Endothelial cell (in vitro differentiated cells): Measurements from ENCODE around the gene KYAT1. TPM values are rescaled to one million over a fixed set of nuclear protein-coding genes. Genes with fewer than 3 reads are reported as not detected.
A peak's percentile ranks its signal among the peaks of the same experiment; 100 is the strongest.
"Not testable (repeated sequence)": the region's sequence is repeated elsewhere in the genome, so short reads cannot be mapped to it uniquely, and the experiment has no call there.

Experiments
- DNase-seq: peaks from one replicate; pipeline ENCODE4 v3.0.0; 2021; ENCODE audit warnings: low spot score
- H3K27ac Mint-ChIP-seq: one replicate; pipeline ENCODE4 v1.8.0; 2021; ENCODE audit warnings: mixed read lengths, inconsistent platforms; ENCODE audit not compliant: unreplicated experiment
- H3K27me3 Mint-ChIP-seq: one replicate; pipeline ENCODE4 v1.8.0; 2021; ENCODE audit warnings: mild to moderate bottlenecking, moderate library complexity, mixed read lengths, inconsistent platforms; ENCODE audit not compliant: unreplicated experiment
- H3K36me3 Mint-ChIP-seq: one replicate; pipeline ENCODE4 v1.8.0; 2021; ENCODE audit warnings: mild to moderate bottlenecking, low read depth, mixed read lengths, inconsistent platforms; ENCODE audit not compliant: unreplicated experiment
- H3K4me1 Mint-ChIP-seq: one replicate; pipeline ENCODE4 v1.8.0; 2021; ENCODE audit warnings: mild to moderate bottlenecking, mixed read lengths, inconsistent platforms; ENCODE audit not compliant: unreplicated experiment
- H3K4me3 Mint-ChIP-seq: one replicate; pipeline ENCODE4 v1.8.0; 2021; ENCODE audit warnings: mild to moderate bottlenecking, mixed read lengths, inconsistent platforms; ENCODE audit not compliant: unreplicated experiment
- H3K9me3 Mint-ChIP-seq: one replicate; pipeline ENCODE4 v1.8.0; 2021; ENCODE audit warnings: mixed read lengths, inconsistent platforms; ENCODE audit not compliant: unreplicated experiment
- total RNA-seq: library from RNA; stranded (reverse); fragmentation: NEBNext Ultra II Directional; extraction: Animal tissue kit (Norgen Biotek cat#: 25700); gene quantifications from one replicate; pipeline ENCODE4 v1.2.1, GENCODE V29; 2021; ENCODE audit not compliant: unreplicated experiment
- TF ChIP-seq, protein P1 (sequence below): fragments of 200-600 bp; sonication (generic); IDR thresholded peaks from one replicate; pipeline ENCODE4 v1.5.0; 2021; ENCODE audit warnings: antibody characterized with exemption; ENCODE audit not compliant: unreplicated experiment

Gene KYAT1
- total RNA-seq, 1 donor from 2014 or later = 3.3 TPM

DNA sequence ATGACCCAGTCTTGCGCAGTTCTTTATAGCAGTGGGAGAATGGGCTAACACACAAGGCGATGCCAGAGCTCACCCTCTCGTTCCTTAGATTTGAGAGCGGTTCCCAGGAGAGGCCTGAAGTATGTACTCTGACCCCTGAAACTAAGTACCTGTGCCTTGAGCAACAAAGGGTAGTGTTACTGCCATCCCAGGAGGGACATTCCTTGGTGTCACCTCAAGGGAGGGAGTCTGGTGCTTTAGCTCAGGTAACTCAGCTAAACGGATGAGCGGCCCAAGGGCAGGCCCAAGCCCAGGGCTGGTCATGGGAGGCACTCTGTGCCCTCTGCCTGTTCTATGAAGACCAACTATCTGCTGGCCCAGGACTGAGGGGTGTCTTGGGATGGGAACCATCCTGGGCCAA is 20.2 kb downstream of the KYAT1 start:
- no peaks in the 10 kb centered on the region for H3K9me3 Mint-ChIP-seq
- peaks cover 4% of the 10 kb centered on the region for H3K27me3 Mint-ChIP-seq
- H3K36me3 Mint-ChIP-seq = no peaks in the 10 kb centered on the region
- H3K4me3 Mint-ChIP-seq = no peak overlapping the region
- TF ChIP-seq, protein P1, sequence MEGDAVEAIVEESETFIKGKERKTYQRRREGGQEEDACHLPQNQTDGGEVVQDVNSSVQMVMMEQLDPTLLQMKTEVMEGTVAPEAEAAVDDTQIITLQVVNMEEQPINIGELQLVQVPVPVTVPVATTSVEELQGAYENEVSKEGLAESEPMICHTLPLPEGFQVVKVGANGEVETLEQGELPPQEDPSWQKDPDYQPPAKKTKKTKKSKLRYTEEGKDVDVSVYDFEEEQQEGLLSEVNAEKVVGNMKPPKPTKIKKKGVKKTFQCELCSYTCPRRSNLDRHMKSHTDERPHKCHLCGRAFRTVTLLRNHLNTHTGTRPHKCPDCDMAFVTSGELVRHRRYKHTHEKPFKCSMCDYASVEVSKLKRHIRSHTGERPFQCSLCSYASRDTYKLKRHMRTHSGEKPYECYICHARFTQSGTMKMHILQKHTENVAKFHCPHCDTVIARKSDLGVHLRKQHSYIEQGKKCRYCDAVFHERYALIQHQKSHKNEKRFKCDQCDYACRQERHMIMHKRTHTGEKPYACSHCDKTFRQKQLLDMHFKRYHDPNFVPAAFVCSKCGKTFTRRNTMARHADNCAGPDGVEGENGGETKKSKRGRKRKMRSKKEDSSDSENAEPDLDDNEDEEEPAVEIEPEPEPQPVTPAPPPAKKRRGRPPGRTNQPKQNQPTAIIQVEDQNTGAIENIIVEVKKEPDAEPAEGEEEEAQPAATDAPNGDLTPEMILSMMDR = no peak
- DNase-seq = no peak
- no peaks in the 10 kb centered on the region for H3K4me1 Mint-ChIP-seq
- no peak overlapping the region for H3K27ac Mint-ChIP-seq

DNA sequence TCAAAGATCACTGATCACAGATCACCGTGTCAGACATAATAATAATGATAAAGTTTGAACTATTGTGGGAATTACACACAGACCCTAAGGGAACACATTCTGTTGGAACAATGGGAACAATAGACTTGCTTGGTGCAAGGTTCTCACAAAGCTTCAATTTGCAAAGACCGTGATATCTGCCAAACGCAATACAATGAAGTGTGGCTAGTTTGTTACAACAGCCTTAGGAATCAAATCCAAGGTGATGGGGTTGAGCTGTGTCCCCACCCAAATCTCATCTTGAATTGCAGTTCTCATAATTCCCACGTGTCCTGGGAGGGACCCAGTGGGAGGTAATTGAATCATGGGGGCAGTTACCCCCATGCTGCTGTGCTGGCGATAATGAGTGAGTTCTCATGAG is 20.8 kb downstream of the KYAT1 start:
- Mint-ChIP-seq H3K27ac (no peak overlapping the region), H3K9me3 (no peaks in the 10 kb centered on the region), H3K27me3 (peaks cover 4% of the 10 kb centered on the region), H3K4me1 (no peaks in the 10 kb centered on the region), H3K36me3 (no peaks in the 10 kb centered on the region), H3K4me3 (no peak overlapping the region)
- no peak for DNase-seq
- TF ChIP-seq, protein P1 = no peak

DNA sequence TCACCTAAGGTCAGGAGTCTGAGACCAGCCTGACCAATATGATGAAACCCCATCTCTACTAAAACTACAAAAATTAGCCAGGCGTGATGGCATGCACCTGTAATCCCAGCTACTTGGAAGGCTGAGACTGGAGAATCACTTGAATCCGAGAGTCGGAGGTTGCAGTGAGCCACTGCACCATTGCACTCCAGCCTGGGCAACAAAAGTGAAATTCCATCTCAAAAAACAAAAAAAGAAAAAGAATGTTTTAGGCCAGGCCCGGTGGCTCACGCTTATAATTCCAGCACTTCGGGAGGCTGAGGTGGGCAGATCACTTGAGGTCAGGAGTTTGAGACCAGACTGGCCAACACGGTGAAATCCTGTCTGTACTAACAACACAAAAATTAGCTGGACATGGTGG is 23.3 kb downstream of the KYAT1 start:
- not testable (repeated sequence) for H3K36me3 Mint-ChIP-seq, H3K4me1 Mint-ChIP-seq, H3K4me3 Mint-ChIP-seq, H3K27me3 Mint-ChIP-seq, H3K9me3 Mint-ChIP-seq, H3K27ac Mint-ChIP-seq, DNase-seq

DNA sequence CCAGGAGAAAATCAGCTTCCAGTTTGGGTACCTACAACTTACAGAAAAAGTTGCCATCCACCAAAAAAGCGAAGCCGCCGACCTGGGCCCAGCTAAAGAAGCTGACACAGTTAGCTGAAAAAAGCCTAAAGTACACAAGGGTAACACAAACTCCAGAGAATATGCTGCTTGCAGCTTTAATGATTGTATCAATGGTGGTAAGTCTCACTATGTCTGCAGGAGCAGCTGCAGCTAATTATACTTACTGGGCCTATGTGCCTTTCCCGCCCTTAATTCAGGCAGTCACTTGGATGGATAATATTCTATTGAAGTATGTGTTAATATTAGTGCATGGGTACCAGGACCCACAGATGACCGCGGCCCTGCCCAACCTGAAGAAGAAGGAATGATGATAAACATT is 27.3 kb downstream of the KYAT1 start:
- not testable (repeated sequence) for H3K27me3 Mint-ChIP-seq, H3K4me1 Mint-ChIP-seq, DNase-seq, H3K27ac Mint-ChIP-seq, H3K4me3 Mint-ChIP-seq, H3K9me3 Mint-ChIP-seq, H3K36me3 Mint-ChIP-seq

DNA sequence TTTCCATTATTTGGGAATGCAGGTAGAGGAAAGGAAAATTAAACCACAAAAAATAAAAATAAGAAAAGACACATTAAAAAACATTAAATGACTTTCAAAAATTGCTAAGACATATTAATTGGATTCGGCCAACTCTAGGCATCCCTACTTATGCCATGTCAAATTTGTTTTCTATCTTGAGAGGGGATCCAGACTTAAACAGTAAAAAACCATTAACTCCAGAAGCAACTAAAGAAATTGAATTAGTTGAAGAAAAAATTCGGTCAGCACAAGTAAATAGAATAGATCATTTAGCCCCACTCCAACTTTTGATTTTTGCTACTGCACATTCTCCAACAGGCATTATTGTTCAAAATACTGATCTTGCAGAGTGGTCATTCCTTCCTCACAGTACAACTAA is 29.1 kb downstream of the KYAT1 start:
- not testable (repeated sequence) for H3K27me3 Mint-ChIP-seq, H3K27ac Mint-ChIP-seq
- peaks cover 12% of the 10 kb centered on the region for H3K36me3 Mint-ChIP-seq

DNA sequence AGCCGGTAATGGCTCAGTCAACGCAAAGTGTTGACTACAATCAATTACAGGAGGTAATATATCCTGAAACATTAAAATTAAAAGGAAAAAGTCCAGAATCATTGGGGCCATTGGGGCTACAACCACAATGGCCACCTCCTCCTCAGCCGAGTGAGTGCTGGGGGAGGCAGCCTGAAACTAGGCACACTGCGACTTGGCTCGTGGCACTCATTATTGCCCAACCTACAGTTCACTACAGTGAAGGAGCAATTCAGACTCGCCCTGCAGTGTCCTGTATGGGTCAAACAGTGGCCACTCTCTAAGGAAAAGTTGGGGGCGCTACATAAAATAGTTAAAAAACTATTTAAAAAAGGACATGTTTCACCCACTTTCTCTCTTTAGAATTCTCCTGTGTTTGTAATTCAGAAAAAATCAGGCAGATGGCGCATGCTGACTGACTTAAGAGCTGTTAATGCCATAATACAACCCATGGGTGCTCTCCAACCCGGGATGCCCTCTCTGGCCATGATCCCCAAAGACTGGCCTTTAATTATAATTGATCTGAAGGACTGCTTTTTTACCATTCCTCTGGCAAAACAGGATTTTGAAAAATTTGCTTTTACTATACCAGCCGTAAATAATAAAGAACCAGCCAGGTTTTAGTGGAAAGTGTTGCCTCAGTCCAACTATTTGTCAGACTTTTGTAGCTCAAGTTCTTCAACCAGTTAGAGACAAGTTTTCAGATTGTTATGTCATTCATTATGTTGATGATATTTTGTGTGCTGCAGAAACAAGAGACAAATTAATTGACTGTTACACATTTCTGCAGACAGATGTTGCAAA is 29.8 kb downstream of the KYAT1 start:
- not testable (repeated sequence) for H3K4me1 Mint-ChIP-seq, DNase-seq, H3K27me3 Mint-ChIP-seq, H3K9me3 Mint-ChIP-seq, H3K4me3 Mint-ChIP-seq, H3K27ac Mint-ChIP-seq
- H3K36me3 Mint-ChIP-seq = peaks cover 16% of the 10 kb centered on the region

More for the DNA sequence above, 29.1 kb downstream of the KYAT1 start:
- H3K9me3 Mint-ChIP-seq, DNase-seq, H3K4me1 Mint-ChIP-seq, H3K4me3 Mint-ChIP-seq: not testable (repeated sequence)

DNA sequence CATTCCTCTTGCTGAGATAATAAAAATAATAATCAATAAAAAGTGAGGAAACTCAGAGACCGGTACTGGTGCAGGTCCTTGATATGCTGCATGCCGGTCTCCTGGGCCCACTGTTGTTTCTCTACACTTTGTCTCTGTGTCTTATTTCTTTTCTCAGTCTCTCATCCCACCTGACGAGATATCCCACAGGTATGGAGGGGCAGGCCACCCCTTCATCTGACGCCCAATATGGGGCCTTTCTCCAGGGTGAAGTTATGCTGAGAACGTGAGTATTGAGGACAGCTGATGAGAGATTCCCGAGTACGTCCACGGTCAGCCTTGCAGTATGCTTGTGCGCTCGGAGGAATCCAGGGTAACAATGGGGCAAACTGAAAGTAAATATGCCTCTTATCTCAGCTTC is 30.7 kb downstream of the KYAT1 start:
- H3K9me3 Mint-ChIP-seq, DNase-seq, H3K27ac Mint-ChIP-seq, H3K4me1 Mint-ChIP-seq, H3K27me3 Mint-ChIP-seq: not testable (repeated sequence)
- peak overlapping the region; percentile 38 for H3K4me3 Mint-ChIP-seq
- peaks cover 16% of the 10 kb centered on the region for H3K36me3 Mint-ChIP-seq
